ENCODE results near the gene SLC39A9. TPM values are rescaled to one million over a fixed set of nuclear protein-coding genes. Genes with fewer than 3 reads are reported as not detected.

Gene SLC39A9
- total RNA-seq, 2 donors from 2014 or later, result 79.7 to 83.1 TPM

- TF ChIP-seq, protein P1, sequence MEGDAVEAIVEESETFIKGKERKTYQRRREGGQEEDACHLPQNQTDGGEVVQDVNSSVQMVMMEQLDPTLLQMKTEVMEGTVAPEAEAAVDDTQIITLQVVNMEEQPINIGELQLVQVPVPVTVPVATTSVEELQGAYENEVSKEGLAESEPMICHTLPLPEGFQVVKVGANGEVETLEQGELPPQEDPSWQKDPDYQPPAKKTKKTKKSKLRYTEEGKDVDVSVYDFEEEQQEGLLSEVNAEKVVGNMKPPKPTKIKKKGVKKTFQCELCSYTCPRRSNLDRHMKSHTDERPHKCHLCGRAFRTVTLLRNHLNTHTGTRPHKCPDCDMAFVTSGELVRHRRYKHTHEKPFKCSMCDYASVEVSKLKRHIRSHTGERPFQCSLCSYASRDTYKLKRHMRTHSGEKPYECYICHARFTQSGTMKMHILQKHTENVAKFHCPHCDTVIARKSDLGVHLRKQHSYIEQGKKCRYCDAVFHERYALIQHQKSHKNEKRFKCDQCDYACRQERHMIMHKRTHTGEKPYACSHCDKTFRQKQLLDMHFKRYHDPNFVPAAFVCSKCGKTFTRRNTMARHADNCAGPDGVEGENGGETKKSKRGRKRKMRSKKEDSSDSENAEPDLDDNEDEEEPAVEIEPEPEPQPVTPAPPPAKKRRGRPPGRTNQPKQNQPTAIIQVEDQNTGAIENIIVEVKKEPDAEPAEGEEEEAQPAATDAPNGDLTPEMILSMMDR (IDR thresholded peaks at IDR 0.05), result no peak
- Histone ChIP-seq H3K9me3 (no peaks in the 10 kb centered on the region), H3K36me3 (no peaks in the 10 kb centered on the region), H3K9ac (ENCODE audit: low read depth in 2 of 2, low read length in 2 of 2) (no peak overlapping the region), H3K27ac (no peak overlapping the region), H3K4me1 (peaks cover 6% of the 10 kb centered on the region), H3K27me3 (peaks cover 32% of the 10 kb centered on the region), H3K4me3 (peak overlapping the region; percentile 34)
- intact Hi-C loops (cut with DNase I), result no loop called here
- DNase-seq, result no peak
These were observed 85.4 kb downstream of the SLC39A9 start for GRCh38 chr14:69483765-69484443.

- H3K9ac ChIP-seq (ENCODE audit: low read depth in 2 of 2, low read length in 2 of 2), result no peak within 1 kb of the TSS
- no peak within 1 kb of the TSS for H3K27ac ChIP-seq
- TF ChIP-seq, protein P1 (IDR thresholded peaks at IDR 0.05), result no peak
- H3K27me3 ChIP-seq, result peaks cover 32% of the 10 kb centered on the region
- DNase-seq, result peak; percentile 54
- intact Hi-C loops (cut with DNase I), result no loop called here
- no peaks in the 10 kb centered on the region for H3K9me3 ChIP-seq
- peak within 1 kb of the TSS; percentile 34 for H3K4me3 ChIP-seq
- H3K36me3 ChIP-seq, result no peaks in the 10 kb centered on the region
- peaks cover 6% of the 10 kb centered on the region for H3K4me1 ChIP-seq
These were observed 86.2 kb downstream of the SLC39A9 start, which contains the start of gene PLEKHD1 for GRCh38 chr14:69484444-69485314. Gene PLEKHD1, plus strand, starts transcription at chr14:69484728. Its CDS starts 238 bp downstream, at chr14:69484966.

GRCh38 chr14:69485315-69485660 is 86.8 kb downstream of the SLC39A9 start:
- intact Hi-C loops (cut with DNase I), result no loop called here
- Histone ChIP-seq H3K27me3 (peaks cover 32% of the 10 kb centered on the region), H3K9ac (ENCODE audit: low read depth in 2 of 2, low read length in 2 of 2) (no peak overlapping the region), H3K4me1 (peaks cover 6% of the 10 kb centered on the region), H3K36me3 (no peaks in the 10 kb centered on the region), H3K4me3 (no peak overlapping the region), H3K27ac (no peak overlapping the region), H3K9me3 (no peaks in the 10 kb centered on the region)
- DNase-seq, result no peak
- TF ChIP-seq, protein P1 (IDR thresholded peaks at IDR 0.05), result no peak

DNA sequence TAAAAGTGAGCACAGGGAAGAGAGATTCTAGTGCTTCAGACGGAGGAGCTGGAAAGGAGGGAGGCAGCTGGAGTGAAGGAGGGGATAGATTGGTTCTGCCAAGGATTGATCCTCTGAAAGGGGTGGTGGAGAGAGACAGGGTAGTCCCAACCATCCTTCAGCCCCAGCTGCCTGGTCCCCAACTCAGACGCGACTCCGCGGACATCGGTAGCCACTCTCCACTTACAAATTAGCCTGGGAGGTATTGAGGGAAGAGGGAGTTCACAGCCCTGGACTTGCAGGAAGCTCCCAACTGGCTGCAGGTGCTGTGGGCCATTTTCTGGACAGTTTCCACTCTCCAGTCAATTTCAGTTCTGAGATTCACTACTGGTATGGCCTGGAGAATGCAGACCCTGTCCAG is 87.2 kb downstream of the SLC39A9 start:
- H3K9me3 ChIP-seq, result no peaks in the 10 kb centered on the region
- no peak for DNase-seq
- H3K27me3 ChIP-seq, result peaks cover 32% of the 10 kb centered on the region
- no peak overlapping the region for H3K27ac ChIP-seq
- H3K4me3 ChIP-seq, result no peak overlapping the region
- H3K36me3 ChIP-seq, result no peaks in the 10 kb centered on the region
- peaks cover 6% of the 10 kb centered on the region for H3K4me1 ChIP-seq
- intact Hi-C loops (cut with DNase I), result no loop called here
- TF ChIP-seq, protein P1 (IDR thresholded peaks at IDR 0.05), result no peak
- no peak overlapping the region for H3K9ac ChIP-seq (ENCODE audit: low read depth in 2 of 2, low read length in 2 of 2)

- TF ChIP-seq, protein P1 (IDR thresholded peaks at IDR 0.05), result no peak
- intact Hi-C loops (cut with DNase I), result no loop called here
- peaks cover 32% of the 10 kb centered on the region for H3K27me3 ChIP-seq
These were observed 88.7 kb downstream of the SLC39A9 start for GRCh38 chr14:69487226-69487625.

More at GRCh38 chr14:69487226-69487625, 88.7 kb downstream of the SLC39A9 start:
- DNase-seq, result no peak
- Histone ChIP-seq H3K4me1 (peaks cover 6% of the 10 kb centered on the region), H3K36me3 (no peaks in the 10 kb centered on the region), H3K27ac (no peak overlapping the region), H3K9me3 (no peaks in the 10 kb centered on the region), H3K4me3 (no peak overlapping the region), H3K9ac (ENCODE audit: low read depth in 2 of 2, low read length in 2 of 2) (no peak overlapping the region)

All from colonic mucosa (tissue), 4 donors.